Caco-2 (cell line): Measurements from ENCODE around the gene PRPS1. TPM values are rescaled to one million over a fixed set of nuclear protein-coding genes. Genes with fewer than 3 reads are reported as not detected.

Experiments used
- BruUV-seq: library from RNA; stranded (reverse); fragments of 400-500 nt; replicated peaks from 2 replicates; lab custom pipeline; 2021; lab: Mats Ljungman, UMichigan
- CTCF ChIA-PET: fragments of 300-600 bp; sonication (Branson Sonifier 250); formaldehyde crosslinking; loops from one replicate; lab custom pipeline; 2022; ENCODE audit warnings: antibody characterized with exemption; lab: Charles Lee
- POLR2A ChIA-PET: fragments of 300-600 bp; sonication (Branson Sonifier 250); formaldehyde crosslinking; loops from one replicate; lab custom pipeline; 2022; ENCODE audit warnings: antibody characterized with exemption; lab: Charles Lee
- DNase-seq, 2 experiments: peaks; one replicate each; pipeline versions ENCODE4 v3.0.0 to v3.0.0-alpha.2; 2020 to 2022
- H3K27me3 ChIP-seq: replicated peaks from 2 replicates; pipeline ENCODE4 v1.6.0; 2011; ENCODE audit warnings: low read length; ENCODE audit not compliant: control insufficient read depth, insufficient read depth
- H3K36me3 ChIP-seq: 2 replicates; pipeline ENCODE4 v1.5.1; 2011; ENCODE audit warnings: low read length; ENCODE audit not compliant: control insufficient read depth, insufficient read depth
- H3K4me1 ChIP-seq: fragments of 250-450 bp; sonication (Bioruptor Pico); 2 replicates; pipeline ENCODE4 v1.5.1; 2020; ENCODE audit warnings: mild to moderate bottlenecking
- H3K4me3 ChIP-seq: 2 replicates; pipeline ENCODE4 v1.5.1; 2011; ENCODE audit warnings: low read depth, mild to moderate bottlenecking, control low read depth, low read length
- H3K9me3 ChIP-seq: fragments of 250-450 bp; sonication (Bioruptor Pico); 2 replicates; pipeline ENCODE4 v1.5.1; 2020; ENCODE audit warnings: mild to moderate bottlenecking, moderate library complexity
- H3K27ac Mint-ChIP-seq: one replicate; pipeline ENCODE4 v1.8.0; 2022; ENCODE audit warnings: mixed read lengths; ENCODE audit not compliant: unreplicated experiment
- H3K27me3 Mint-ChIP-seq: one replicate; pipeline ENCODE4 v1.8.0; 2022; ENCODE audit warnings: mixed read lengths; ENCODE audit not compliant: insufficient read depth, unreplicated experiment
- H3K36me3 Mint-ChIP-seq: one replicate; pipeline ENCODE4 v1.8.0; 2022; ENCODE audit warnings: mild to moderate bottlenecking, mixed read lengths; ENCODE audit not compliant: insufficient read depth, unreplicated experiment
- H3K4me1 Mint-ChIP-seq: one replicate; pipeline ENCODE4 v1.8.0; 2022; ENCODE audit warnings: low read depth, mixed read lengths; ENCODE audit not compliant: unreplicated experiment
- H3K4me3 Mint-ChIP-seq: one replicate; pipeline ENCODE4 v1.8.0; 2022; ENCODE audit warnings: mild to moderate bottlenecking, moderate library complexity, mixed read lengths; ENCODE audit not compliant: unreplicated experiment
- H3K9me3 Mint-ChIP-seq: one replicate; pipeline ENCODE4 v1.8.0; 2022; ENCODE audit warnings: mixed read lengths; ENCODE audit not compliant: unreplicated experiment
- CTCF ChIP-seq, 2 experiments: fragments of 200-600 bp in 1 of 2; IDR thresholded peaks; 1 replicate in 1 of 2; 2 replicates in 1 of 2; pipeline versions ENCODE4 v1.5.1 to v1.8.0; 2011 to 2022; ENCODE audit warnings: antibody characterized with exemption in 1 of 2, control low read depth in 1 of 2, inconsistent platforms in 1 of 2, low read depth in 1 of 2, low read length in 1 of 2, mild to moderate bottlenecking in 1 of 2, moderate library complexity in 1 of 2; ENCODE audit not compliant: insufficient read depth in 1 of 2, severe bottlenecking in 1 of 2, unreplicated experiment in 1 of 2
- intact Hi-C: fragments of 100-400 bp; cut with micrococcal nuclease; formaldehyde crosslinking; loops from one replicate; pipeline ENCODE4 v1.10.0; 2022; ENCODE audit not compliant: unreplicated experiment
- total RNA-seq: library from RNA; stranded (reverse); gene quantifications from 2 replicates; pipeline ENCODE4 v1.2.3, GENCODE V29; 2022

PRPS1 gene
- total RNA-seq, 1 experiment from 2014 or later: 34.3 TPM

- BruUV-seq: no TSS peak
- Histone ChIP-seq H3K36me3 (no peaks in the 10 kb centered on the region), H3K4me3 (no peak overlapping the region), H3K27me3 (no peaks in the 10 kb centered on the region), H3K9me3 (no peaks in the 10 kb centered on the region), H3K4me1 (0 out of 2 replicates have a peak, but pooled peaks cover 6% of the 10 kb centered on the region)
- H3K27ac Mint-ChIP-seq: no peak overlapping the region
- TF ChIP-seq CTCF (IDR thresholded peaks at IDR 0.05; ENCODE audit: insufficient read depth in 1 of 2, low read depth in 1 of 2, low read length in 1 of 2, severe bottlenecking in 1 of 2, unreplicated experiment in 1 of 2): no peak
- intact Hi-C loops: no loop called here
- peaks cover 4% of the 10 kb centered on the region for H3K36me3 Mint-ChIP-seq
- H3K4me1 Mint-ChIP-seq: peaks cover 8% of the 10 kb centered on the region
- no peaks in the 10 kb centered on the region for H3K27me3 Mint-ChIP-seq
- POLR2A ChIA-PET: no interaction called here
- CTCF ChIA-PET: no interaction called here
- no peak overlapping the region for H3K4me3 Mint-ChIP-seq
- DNase-seq: no peak
- no peaks in the 10 kb centered on the region for H3K9me3 Mint-ChIP-seq
Measured at GRCh38 chrX:107678957-107679740, 50.8 kb downstream of the PRPS1 start.

DNA sequence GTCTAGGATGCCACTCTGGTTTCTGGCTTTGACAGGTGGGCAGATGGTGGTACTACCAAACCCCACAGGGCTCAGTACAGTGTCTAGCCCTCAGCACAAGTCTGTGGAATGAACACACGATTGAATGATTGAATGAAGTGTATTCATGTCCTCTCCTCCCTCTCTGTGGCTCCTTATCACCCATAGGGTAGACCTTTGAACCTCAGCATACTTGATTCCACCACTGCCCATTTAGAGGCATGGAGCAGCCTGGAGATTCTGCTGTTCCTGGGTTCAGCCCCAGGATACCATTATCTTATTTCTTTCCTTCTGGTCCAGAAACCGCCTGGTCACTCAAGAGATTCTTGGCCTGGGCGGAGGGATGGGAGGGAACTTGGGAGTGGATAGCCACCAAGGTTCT, 53.9 kb downstream of the PRPS1 start:
- no TSS peak for BruUV-seq
- Histone ChIP-seq H3K4me1 (0 out of 2 replicates have a peak, but pooled peaks cover 4% of the 10 kb centered on the region), H3K9me3 (no peaks in the 10 kb centered on the region), H3K4me3 (no peak overlapping the region), H3K27me3 (no peaks in the 10 kb centered on the region), H3K36me3 (no peaks in the 10 kb centered on the region)
- H3K4me3 Mint-ChIP-seq: no peak overlapping the region
- no peaks in the 10 kb centered on the region for H3K4me1 Mint-ChIP-seq
- intact Hi-C loops: no loop called here
- H3K9me3 Mint-ChIP-seq: no peaks in the 10 kb centered on the region
- no peaks in the 10 kb centered on the region for H3K36me3 Mint-ChIP-seq
- no peak for TF ChIP-seq CTCF (IDR thresholded peaks at IDR 0.05; ENCODE audit: insufficient read depth in 1 of 2, low read depth in 1 of 2, low read length in 1 of 2, severe bottlenecking in 1 of 2, unreplicated experiment in 1 of 2)
- H3K27me3 Mint-ChIP-seq: no peaks in the 10 kb centered on the region
- POLR2A ChIA-PET: no interaction called here
- no peak overlapping the region for H3K27ac Mint-ChIP-seq
- no peak for DNase-seq
- CTCF ChIA-PET: no interaction called here

- Mint-ChIP-seq H3K27me3 (no peaks in the 10 kb centered on the region), H3K36me3 (no peaks in the 10 kb centered on the region), H3K27ac (no peak overlapping the region), H3K4me3 (no peak overlapping the region), H3K4me1 (no peaks in the 10 kb centered on the region), H3K9me3 (no peaks in the 10 kb centered on the region)
- intact Hi-C loops: no loop called here
- Histone ChIP-seq H3K4me3 (no peak overlapping the region), H3K9me3 (no peaks in the 10 kb centered on the region), H3K36me3 (no peaks in the 10 kb centered on the region), H3K27me3 (no peaks in the 10 kb centered on the region), H3K4me1 (no peaks in the 10 kb centered on the region)
- TF ChIP-seq CTCF (IDR thresholded peaks at IDR 0.05; ENCODE audit: insufficient read depth in 1 of 2, low read depth in 1 of 2, low read length in 1 of 2, severe bottlenecking in 1 of 2, unreplicated experiment in 1 of 2): no peak
- DNase-seq: no peak
- POLR2A ChIA-PET: no interaction called here
- BruUV-seq: no TSS peak
- CTCF ChIA-PET: interaction anchor here (0.5 kb wide), 1 partner anchor 159 kb away, joined by 4 read pairs; no protein-coding TSS in a partner anchor
Measured at GRCh38 chrX:107683124-107683895, 55.0 kb downstream of the PRPS1 start.
